EH (cell line): ENCODE data around the gene S100A8.

Experiments used
- DNase-seq: peaks from one replicate; pipeline ENCODE4 v3.0.0-alpha.2; 2015; ENCODE audit warnings: low read depth

The S100A8 gene

DNA sequence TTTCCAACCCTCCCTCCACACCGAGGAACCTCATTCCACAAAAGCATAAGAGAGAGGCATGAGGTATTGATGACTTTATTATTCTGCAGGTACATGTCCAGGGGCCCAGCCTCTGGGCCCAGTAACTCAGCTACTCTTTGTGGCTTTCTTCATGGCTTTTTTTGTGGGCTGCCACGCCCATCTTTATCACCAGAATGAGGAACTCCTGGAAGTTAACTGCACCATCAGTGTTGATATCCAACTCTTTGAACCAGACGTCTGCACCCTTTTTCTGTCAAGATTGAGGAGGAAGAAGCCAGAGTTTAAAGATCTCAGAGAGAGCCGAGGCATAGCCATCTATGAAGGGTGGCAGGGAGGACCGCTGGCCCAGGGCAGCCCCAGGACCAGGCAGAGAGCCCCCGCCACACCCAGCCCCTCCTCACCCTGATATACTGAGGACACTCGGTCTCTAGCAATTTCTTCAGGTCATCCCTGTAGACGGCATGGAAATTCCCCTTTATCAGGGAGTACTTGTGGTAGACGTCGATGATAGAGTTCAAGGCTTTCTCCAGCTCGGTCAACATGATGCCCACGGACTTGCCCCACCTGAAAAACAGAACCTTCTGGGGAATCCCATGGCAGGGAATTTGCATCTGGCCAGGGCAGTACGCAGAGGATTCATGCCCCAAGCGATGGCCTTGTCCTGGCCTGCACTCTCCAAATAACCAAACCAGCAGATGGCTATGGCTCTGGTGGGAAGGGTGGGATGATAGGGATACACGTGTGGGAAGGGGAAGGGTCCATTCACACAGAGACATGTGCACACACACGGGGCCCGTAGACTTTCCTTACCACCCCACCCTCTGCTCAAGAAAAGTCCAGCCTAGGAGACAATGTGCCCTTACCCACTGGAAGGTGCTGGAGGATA lies 647 bp downstream of the S100A8 start:
- DNase-seq: no peak

DNA sequence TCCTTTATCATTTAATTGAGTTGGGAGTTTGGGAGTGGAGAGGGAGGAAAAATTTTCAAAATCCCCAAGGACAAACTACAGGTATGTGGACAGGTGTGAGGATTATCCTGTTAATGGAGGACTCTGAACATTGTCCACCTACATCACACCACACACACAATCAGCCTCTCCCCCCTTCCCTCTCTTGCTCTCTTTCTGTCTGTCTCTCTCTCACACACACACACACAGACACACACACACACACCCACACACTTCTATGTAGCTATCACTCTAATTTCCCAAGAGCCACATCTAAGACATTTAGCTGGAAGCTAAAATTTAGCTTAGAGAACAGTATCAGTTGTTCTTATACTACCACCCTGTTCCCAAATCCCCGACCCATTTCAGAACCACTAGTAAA lies 1.5 kb downstream of the S100A8 start:
- no peak for DNase-seq

DNA sequence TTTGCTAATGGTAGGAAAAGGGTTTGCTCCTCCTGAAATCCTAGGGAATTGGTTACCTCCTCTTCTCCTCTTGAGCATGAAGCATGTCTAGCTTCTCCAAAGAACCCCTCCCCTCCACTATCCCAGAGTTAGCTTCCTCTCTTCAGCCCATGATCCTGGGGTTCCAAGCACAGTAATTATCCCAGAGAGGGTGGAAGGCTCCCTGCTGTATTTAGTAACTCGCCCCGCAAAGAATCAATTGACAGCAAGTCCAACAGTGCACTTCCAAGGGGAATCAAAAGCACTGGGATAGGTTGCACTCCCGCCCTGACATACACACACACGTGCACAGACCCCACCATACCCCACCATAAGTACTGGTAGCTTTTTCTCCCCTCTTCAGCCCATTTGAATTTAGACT lies 3.1 kb downstream of the S100A8 start:
- no peak for DNase-seq

DNA sequence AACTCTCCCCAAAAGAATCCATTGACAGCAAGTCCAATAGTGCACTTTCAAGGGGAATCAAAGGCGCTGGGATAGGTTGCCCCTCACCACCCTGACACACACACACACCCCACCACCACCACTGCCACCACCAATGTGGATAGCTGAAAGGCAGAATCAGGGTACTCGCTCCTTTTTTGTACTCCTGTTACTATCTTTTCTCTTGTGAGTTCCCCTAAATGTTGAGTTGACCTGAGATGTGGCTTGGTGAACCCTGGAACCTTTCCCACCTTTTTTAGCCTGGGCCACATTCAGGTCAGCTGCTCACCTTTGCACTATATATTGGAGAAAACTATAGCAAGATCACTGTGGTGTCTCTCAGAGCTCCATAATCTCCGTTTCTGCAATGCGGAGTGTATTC lies 3.9 kb downstream of the S100A8 start:
- no peak for DNase-seq

DNA sequence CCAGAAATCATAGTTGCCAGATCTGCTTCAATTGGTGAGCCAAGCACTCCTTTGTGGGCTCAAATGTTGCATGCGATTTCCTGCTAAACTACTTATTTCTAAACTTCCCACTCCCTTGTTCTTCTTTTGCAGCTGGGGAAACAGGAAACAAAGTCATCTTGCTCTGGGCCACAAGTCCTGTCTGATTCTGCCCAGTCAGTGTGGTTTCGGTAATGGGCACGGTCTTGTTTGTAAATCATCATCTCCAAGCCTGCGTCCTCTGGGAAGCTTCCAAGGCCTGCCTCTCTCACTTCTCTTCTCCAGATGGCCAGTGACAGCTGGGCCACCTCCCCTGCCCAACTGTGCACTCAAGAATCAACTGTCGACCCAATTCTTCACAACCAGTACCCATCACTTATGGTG lies 4.4 kb downstream of the S100A8 start:
- DNase-seq: no peak

DNA sequence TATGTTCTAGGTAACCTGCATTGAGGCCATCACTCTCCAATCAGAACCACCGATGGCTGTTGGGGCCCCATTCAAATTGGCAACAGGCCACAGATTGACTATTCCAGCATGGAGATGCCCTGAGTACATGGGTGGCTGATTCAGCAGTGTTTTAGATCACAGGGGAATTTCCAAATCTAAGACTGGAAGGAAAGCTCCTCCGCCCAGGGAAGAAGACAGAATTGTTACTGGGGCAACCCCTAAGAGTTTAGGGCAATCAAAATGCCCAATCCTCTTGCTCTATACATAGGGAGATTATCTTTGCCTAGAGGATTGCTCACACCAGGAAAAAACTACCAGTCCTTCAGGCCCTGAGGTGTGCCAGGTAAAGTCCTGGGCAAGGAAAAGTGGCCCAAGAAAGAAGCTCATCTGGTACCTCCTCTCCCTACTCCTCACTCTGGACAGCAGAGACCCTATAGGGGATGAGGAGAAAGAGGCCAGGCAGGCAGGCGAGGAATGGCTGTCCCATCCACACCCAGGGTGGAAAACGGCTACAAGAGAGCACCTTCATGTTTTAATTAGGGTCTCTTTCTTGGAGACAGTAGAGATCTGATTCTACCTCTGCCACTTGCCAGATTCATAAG lies 5.8 kb downstream of the S100A8 start:
- DNase-seq: no peak

DNA sequence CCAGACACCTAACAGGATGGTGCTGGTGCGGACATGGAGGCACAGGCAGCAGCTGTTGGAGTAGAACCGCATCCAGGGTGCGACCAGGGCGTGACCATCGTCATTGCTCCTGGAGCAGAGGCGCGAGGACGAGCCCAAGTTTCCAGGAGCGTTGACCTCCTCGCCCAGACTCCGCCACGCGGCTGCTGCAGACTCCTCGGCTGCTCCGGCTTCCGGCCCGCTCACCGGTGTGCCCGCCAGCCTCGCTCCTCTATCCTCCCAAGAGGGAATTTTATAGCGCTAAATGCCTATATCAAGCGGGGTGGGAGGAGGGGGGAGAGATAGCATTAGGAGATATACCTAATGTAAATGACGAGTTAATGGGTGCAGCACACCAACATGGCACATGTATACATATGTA lies 10.2 kb downstream of the S100A8 start:
- no peak for DNase-seq

DNA sequence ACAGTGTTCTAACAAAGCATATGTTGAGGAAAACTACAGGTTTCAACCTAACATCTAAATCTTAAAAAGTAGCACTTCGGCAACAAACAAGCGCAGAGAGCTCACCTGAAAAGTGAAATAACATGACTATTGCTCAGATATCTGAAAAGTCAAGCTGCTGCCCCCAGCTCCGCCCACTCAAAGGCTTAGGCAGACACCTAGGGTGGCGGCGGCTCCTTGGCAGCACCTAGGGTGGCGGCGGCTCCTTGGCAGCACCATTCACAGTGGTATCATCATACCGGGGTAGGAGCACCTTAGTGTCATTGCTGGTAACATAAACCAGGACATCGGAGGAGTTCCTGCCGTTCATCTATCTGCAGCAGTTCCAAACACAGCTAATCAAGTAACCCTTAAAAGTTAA lies 11.3 kb downstream of the S100A8 start:
- DNase-seq: no peak

DNA sequence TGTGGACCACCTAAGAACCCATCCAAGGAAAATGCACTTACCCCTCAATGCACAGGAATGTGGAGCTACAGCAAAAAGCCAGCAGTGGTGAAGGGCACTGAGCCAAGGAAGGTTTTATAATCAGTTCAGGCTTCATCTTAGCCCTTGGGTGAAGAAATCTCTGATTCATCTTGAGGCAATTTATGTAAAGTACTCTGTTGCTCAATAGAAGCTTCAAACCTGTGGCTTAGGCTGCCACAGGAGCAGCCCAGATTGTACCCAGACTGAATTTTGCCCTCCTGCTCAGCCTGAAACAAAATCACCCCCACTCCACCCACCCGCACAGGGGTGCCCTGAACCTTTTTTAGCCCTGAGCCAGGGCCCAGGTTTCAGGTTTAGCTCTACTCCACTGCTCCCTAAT lies 15.4 kb downstream of the S100A8 start, which contains the start of gene S100A12:
Gene S100A12, minus strand, starts transcription at position 111 of the 400 bp plus-strand sequence. CDS start 1,029 bp downstream, outside the sequence.
- peak; percentile 70 for DNase-seq

DNA sequence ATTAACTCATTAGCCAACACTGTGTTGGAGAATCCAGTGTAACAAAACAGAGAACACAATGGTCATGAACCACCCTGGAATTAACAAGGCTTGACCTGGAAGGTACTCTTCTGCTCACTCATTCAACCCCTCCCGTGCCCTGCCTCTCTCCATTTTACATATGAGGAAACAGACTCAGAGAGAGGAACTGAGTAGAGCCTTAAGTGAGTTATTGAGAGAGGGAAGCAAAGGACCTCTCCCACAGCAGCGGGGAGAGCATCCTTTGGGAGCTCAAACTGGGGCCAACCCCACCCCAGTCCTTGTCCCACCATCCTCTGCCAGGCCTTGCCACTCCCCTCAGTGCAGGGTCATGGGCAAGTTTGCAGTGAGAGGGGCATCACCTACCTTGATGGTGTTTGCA lies 16.8 kb downstream of the S100A8 start:
- DNase-seq: no peak

DNA sequence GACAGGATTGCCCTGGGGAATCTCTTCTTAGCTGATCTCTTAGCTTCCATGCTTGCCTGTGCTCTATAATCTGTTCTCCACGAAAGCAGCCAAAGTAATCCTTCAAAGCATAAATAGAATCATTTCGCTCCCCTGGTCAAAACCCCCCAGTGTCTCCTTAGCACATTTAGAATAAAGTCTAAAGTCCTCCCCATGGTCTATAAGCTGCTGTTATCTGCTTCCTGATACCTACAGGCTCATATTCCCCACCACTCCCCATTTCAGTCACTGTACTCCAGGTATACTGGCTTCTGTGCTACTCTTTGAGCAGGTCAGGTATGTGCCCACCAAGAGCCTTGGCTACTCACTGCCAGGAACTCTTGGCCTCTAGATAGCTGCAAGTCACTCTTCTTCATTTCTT lies 18.3 kb downstream of the S100A8 start:
- DNase-seq: no peak

DNA sequence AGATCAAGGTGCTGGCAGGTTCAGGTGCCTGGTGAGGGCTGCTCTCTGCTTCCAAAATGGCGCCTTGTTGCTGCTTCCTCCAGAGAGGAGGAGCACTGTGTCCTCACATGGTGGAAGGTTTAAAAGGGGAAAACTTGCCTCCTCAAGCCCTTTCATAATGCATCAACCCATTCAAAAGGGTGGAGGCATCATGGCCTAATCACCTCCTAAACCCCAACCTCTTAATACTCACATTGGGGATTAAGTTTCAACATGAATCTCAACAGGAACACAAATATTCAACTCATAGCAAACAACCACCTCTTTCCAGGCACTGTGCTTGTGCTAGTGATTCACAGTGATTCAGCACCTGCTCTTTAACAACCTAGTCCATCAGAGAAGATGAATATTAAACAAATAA lies 19.6 kb downstream of the S100A8 start:
- DNase-seq: no peak

DNA sequence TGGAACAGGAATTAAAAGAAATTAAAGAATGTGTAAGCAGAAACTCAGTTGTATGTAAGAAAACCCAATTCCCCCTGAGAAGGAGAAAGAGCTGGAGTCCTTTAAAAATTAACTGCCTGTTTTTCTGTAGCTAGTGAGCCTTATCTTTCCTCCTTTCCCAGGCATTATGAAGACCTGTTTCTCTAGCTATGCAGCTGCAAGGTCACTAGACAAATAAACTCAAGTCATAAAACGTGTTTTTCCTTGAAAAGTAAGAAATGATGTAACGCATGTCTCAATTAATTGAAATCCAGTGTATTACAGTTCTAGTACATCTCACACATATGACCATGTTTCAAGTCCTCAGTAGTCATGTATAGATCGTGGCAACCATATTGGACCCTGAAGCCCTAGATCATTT lies 20.7 kb downstream of the S100A8 start:
- DNase-seq: no peak

DNA sequence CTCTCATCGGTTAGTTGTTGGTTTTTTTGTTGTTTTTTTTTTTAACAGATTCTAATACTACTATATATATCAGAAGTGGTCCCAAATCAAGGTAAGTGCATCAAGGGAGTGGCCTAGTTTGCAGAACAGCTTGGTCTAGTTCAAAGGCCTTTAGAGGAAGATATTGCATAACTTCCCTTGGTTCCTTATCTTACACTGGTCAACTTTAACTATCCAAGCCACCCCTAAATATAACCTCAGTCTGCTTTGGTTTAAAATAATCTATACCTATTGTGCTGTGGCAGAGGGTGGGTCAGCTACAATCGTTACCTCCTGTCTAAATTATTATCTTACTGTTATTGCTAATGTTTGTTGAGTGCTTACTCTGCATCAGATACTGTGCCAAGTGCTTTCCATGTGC lies 22.4 kb downstream of the S100A8 start:
- no peak for DNase-seq

DNA sequence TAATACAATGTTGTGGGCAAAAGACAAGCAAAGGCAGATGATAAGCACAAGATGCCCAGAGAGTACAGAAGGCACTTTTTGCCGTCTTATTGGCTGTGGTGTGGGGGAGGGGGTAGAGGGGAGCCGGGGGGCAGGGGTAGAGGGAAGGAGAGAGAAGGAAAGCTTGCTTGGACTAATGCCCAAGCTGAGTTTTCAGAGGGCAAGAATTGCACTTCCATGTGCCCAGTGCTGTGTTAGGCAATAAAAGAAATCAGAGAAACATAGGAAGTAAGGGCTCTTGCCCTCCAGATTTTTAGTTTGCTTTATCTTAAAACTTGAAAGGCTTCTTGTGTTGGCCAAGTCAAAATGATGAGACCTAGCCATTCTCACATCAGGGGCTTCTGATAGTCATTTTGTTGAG lies 23.8 kb downstream of the S100A8 start:
- DNase-seq: no peak

DNA sequence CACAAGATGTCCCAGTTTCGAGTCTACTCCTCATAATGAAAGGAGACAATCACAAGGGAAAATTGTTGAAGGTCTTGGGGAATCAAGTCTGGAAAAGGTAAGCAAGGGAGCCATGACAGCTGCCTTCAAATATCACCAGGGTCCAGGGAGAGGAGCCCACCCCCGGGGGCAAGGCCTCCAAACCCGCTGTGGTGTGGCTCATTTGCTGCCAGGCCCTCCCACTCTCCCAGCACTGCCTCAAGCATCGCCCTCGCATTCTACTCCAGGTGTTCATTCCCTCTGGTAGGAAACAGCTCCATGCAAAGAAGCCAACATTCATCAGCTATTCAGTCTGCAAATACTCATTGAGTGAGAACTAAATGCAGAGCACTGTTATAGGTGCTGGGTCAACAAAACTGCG lies 24.6 kb downstream of the S100A8 start:
- DNase-seq: no peak

DNA sequence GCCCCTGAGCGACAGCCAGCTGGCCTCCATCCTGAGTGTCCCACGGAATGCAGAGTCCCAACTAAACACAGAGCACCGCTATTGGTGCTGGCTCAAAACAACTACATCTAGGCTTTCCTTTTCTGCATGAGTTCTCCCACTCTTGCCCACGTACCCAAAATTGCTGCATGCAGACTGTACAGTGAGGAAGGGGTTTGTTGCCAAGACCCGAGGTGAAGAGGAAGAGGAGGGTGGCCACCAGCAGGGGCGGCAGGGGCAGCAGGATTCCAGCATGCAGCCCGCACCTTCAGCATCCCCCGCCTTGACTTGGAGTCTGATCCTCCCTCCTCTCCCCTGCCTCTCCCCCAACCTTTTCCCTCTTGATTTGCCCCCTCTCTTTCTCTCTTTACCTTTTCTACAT lies 25.2 kb downstream of the S100A8 start:
- no peak for DNase-seq

DNA sequence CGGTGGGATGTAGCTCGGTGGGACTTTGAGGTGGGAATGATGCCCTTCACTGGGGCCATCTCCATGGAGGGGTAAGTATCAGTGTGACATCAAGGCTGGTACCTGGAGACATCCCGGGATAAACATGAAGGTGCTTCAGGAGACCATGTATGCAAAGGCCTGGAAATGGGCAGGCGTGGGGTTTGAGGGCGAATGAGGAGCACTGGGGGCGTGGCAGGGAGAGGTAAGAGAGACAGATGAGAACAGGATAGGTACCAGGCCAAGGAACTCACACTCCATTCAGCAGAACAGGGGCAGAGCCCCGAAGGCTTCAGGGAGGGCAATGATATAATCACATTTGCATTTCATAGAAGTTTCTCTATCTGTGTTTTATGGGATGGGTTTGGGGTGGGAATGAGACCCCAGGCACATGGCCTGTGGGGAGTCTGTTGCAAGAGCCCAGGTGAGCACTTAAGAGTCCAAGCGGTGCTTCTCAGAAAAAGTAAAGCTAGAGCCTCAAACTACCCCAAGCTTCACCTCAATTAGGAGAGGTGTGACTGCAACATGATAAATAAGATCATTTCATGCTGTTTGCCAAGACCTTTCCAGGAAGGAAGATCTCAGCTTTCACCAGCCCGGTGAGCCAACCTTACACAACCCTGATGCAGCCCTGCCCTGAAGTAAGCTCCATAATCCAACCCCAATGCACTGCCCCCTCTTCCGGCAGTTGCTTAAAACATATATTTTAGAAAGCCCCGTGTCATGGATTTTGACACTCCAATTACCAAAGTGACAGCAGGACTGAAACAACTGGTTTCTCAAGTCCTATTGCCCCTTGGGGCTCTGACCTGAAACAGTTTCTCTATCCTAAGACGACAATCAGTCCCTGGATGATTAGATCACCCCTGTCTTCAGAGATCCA lies 25.9 kb downstream of the S100A8 start:
- DNase-seq: no peak

DNA sequence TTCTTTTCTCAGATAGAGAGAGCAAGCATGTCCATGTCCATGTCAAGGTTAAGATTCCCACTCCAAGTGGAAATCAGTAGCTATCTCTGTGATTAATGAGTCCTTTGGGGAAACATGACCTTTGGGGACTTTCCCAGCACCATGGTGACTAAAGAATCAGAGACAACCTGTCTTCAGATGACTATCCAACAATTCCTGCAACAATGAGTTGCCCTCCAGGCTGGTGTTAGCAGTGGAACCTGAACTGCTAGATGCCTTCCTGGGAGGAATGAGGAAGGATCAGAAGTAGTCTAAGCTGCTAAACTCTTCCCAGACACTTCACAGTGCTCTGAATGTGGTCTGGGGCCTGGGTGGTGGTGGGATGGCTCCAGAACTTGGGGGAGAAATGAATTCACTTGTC lies 26.7 kb downstream of the S100A8 start:
- no peak for DNase-seq

DNA sequence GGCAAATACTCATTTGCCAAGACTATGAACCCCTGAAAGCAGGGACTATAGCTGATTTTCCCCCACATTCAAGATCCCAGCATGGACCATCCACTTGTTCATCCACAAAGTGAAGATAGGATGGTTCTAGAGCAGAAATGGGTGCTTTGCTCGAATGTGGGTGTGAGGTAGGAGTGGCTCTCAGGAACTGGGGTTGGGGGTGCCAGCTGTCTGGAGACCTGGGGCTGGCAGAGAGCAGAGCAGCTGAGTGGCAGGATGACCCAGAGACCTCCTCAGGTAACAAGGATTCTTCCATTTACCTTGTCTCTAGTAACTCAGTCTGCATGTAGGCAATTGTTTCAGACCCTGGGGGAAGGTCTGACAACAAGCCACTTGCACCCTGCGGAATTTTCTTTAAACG lies 27.2 kb downstream of the S100A8 start:
- DNase-seq: no peak

DNA sequence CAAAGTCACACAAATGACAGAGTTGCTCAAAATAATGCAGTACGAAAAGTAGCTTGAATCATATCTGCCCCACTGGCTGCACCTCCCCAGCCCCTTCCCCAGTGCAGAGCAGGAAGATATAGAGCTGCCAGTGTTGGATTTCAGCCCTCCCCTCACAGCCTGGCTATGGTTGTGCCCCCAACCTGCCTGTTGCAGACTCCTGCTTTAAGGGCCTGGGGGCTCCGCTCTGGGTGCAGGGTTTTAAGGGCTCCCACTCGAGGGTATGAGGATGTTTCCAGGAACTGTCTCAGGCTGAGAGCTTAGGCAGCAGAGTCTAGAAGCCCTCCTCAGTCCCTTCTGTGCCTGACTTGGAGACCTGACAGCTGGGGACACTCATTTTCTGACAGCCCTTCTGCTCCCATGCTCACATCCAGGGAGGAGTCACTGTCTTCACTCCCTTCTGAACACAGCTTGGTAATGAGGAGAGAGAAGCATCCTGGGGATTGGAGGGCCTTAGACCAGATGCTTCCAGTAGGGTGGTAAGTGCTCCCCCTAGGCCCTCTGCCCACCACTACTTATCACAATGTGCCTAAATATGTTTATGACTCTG lies 28.6 kb downstream of the S100A8 start:
- DNase-seq: no peak

DNA sequence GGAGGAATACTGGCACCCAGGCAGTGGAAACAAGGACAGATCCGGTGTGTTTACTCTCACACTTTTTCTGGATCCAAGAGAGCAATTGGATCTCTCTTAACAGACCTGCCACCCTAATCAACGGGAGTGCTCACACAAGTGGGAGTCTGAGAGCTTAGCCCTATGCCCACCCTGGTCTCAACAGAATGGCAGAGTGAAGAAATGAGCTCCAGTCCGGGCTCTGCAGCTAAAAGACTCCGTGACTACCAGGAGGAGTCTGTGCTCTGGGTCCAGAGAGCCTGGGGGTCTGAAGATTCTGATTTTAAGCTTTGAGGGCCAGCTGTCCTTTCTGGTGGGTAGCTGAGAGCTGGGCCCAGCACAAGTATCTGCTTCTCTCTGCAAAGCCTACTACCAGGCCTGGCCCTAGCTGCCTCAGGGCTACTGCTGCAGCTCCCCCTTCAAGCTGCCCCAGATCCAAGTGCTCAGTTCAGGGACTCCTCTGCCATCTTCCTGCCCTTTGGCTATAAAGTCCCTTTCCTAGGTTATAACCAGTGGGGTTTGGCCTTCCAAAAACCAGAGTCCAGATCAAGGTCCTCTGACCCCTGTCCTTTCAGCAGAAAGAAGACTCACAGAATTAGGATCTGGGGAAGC lies 29.3 kb downstream of the S100A8 start:
- no peak for DNase-seq
